ENCODE data around the gene HDC. TPM values are rescaled to one million over a fixed set of nuclear protein-coding genes. Genes with fewer than 3 reads are reported as not detected.

HDC gene
- polyA plus RNA-seq, 1 donor (not counting 4 experiments of a cell fraction or from before 2014, with no cell fraction given), result not detected

- peak overlapping the region; percentile 67 for H3K27ac ChIP-seq (ENCODE audit: control insufficient read depth, insufficient read depth, low read length)
- peak overlapping the region in 2 of 3 experiments; percentile 39 to 57 for H3K4me3 ChIP-seq (ENCODE audit: control insufficient read depth in 2 of 3, extremely low read depth in 1 of 3, insufficient read depth in 2 of 3, low read depth in 1 of 3, low read length in 3 of 3)
- dilution Hi-C loops (cut with MboI; ENCODE audit: extremely low pct_ligation_motif_present, low sequenced_read_pairs), result no loop called here
- TF ChIP-seq CTCF (optimal IDR thresholded peaks at IDR 0.05 in 1 of 3, IDR thresholded peaks at IDR 0.05 in 1 of 3, conservative IDR thresholded peaks at IDR 0.05 in 1 of 3; ENCODE audit: extremely low read depth in 1 of 3, insufficient read depth in 2 of 3, low read length in 3 of 3) (no peak), EZH2 (IDR thresholded peaks at IDR 0.05; ENCODE audit: low read length) (no peak)
- H3K4me1 ChIP-seq (ENCODE audit: control insufficient read depth, extremely low read depth, insufficient read depth, low read length), result peaks cover 14% of the 10 kb centered on the region
- H3K27me3 ChIP-seq (ENCODE audit: control insufficient read depth, extremely low read depth, insufficient read depth, low read length), result no peaks in the 10 kb centered on the region
- DNase-seq (ENCODE audit: low read depth, low spot score), result no peak
- no peaks in the 10 kb centered on the region for H3K36me3 ChIP-seq (ENCODE audit: control insufficient read depth in 2 of 2, extremely low read depth in 1 of 2, insufficient read depth in 2 of 2, low read length in 2 of 2)
- no peaks in the 10 kb centered on the region for H4K20me1 ChIP-seq (ENCODE audit: control insufficient read depth, extremely low read depth, insufficient read depth, low read length)
- peak overlapping the region; percentile 77 for H2AFZ ChIP-seq (ENCODE audit: control insufficient read depth, low read length)
- H3K9me3 ChIP-seq (ENCODE audit: control insufficient read depth, low read depth, low read length), result no peaks in the 10 kb centered on the region
- H3K4me2 ChIP-seq (ENCODE audit: control insufficient read depth, extremely low read depth, insufficient read depth, low read depth, low read length), result peak overlapping the region; percentile 85
- H3K79me2 ChIP-seq (ENCODE audit: control insufficient read depth, insufficient read depth, low read length), result no peaks in the 10 kb centered on the region
- H3K9ac ChIP-seq (ENCODE audit: control insufficient read depth, extremely low read depth, insufficient read depth, low read length), result peak overlapping the region; percentile 2
- FAIRE-seq, result peak; percentile 90
- H3K9me1 ChIP-seq (ENCODE audit: control insufficient read depth, extremely low read depth, insufficient read depth, low read length), result no peaks in the 10 kb centered on the region
Measured at GRCh38 chr15:50192926-50193620, 72.5 kb downstream of the HDC start.

- Histone ChIP-seq H3K9me1 (ENCODE audit: control insufficient read depth, extremely low read depth, insufficient read depth, low read length) (no peaks in the 10 kb centered on the region), H4K20me1 (ENCODE audit: control insufficient read depth, extremely low read depth, insufficient read depth, low read length) (no peaks in the 10 kb centered on the region), H3K4me3 (ENCODE audit: control insufficient read depth in 2 of 3, extremely low read depth in 1 of 3, insufficient read depth in 2 of 3, low read depth in 1 of 3, low read length in 3 of 3) (no peak overlapping the region), H3K27me3 (ENCODE audit: control insufficient read depth, extremely low read depth, insufficient read depth, low read length) (no peaks in the 10 kb centered on the region), H3K4me2 (ENCODE audit: control insufficient read depth, extremely low read depth, insufficient read depth, low read depth, low read length) (no peak overlapping the region), H3K9ac (ENCODE audit: control insufficient read depth, extremely low read depth, insufficient read depth, low read length) (no peak overlapping the region), H3K4me1 (ENCODE audit: control insufficient read depth, extremely low read depth, insufficient read depth, low read length) (peaks cover 14% of the 10 kb centered on the region), H3K9me3 (ENCODE audit: control insufficient read depth, low read depth, low read length) (no peaks in the 10 kb centered on the region), H2AFZ (ENCODE audit: control insufficient read depth, low read length) (no peak overlapping the region), H3K27ac (ENCODE audit: control insufficient read depth, insufficient read depth, low read length) (no peak overlapping the region), H3K79me2 (ENCODE audit: control insufficient read depth, insufficient read depth, low read length) (no peaks in the 10 kb centered on the region), H3K36me3 (ENCODE audit: control insufficient read depth in 2 of 2, extremely low read depth in 1 of 2, insufficient read depth in 2 of 2, low read length in 2 of 2) (no peaks in the 10 kb centered on the region)
- no peak for FAIRE-seq
- dilution Hi-C loops (cut with MboI; ENCODE audit: extremely low pct_ligation_motif_present, low sequenced_read_pairs), result no loop called here
- no peak for DNase-seq (ENCODE audit: low read depth, low spot score)
- TF ChIP-seq CTCF (optimal IDR thresholded peaks at IDR 0.05 in 1 of 3, IDR thresholded peaks at IDR 0.05 in 1 of 3, conservative IDR thresholded peaks at IDR 0.05 in 1 of 3; ENCODE audit: extremely low read depth in 1 of 3, insufficient read depth in 2 of 3, low read length in 3 of 3) (no peak), EZH2 (IDR thresholded peaks at IDR 0.05; ENCODE audit: low read length) (no peak)
Measured at GRCh38 chr15:50192164-50192563, 73.4 kb downstream of the HDC start.

Small RNAs within 50 kb of the gene (small RNA-seq; reads per million reads assigned to genes)
- gene RF00019 (ENCODE audit: insufficient read length in 3 of 3, low read depth in 3 of 3, low replicate concordance in 1 of 3), result 0 reads per million in 3 experiments

Other genes starting within 250 kb of the HDC start
- 0.03 to 0.15 TPM (median 0.05 TPM) in 3 replicates for gene ATP8B4, start 146.5 kb downstream of the HDC start, polyA plus RNA-seq
- gene SLC27A2, start 83.5 kb downstream of the HDC start, polyA plus RNA-seq, result 0.15 to 0.34 TPM (median 0.31 TPM) in 3 replicates
- gene GABPB1, start 89.5 kb upstream of the HDC start, polyA plus RNA-seq, result 16.3 to 23.3 TPM (median 21.1 TPM) in 3 replicates
- 27.9 to 47.4 TPM (median 37.8 TPM) in 3 replicates for gene USP8, start 158.7 kb upstream of the HDC start, polyA plus RNA-seq